OCI-LY3 (cell line): ENCODE data around the gene PLEKHA7.

ENCODE experiments used
- CTCF ChIP-seq: fragments of 200-600, 300-600 bp; sonication (generic); IDR thresholded peaks from 2 replicates; pipeline ENCODE4 v1.5.1; 2014; ENCODE audit warnings: antibody characterized with exemption, low read length, low read depth
- EZH2phosphoT487 ChIP-seq: fragments of 200-600 bp; shearing (Covaris generic); IDR thresholded peaks from 2 replicates; pipeline ENCODE4 v1.6.1; 2018; ENCODE audit warnings: antibody characterized with exemption, mixed run types, low read depth

- TF ChIP-seq CTCF (no peak), EZH2phosphoT487 (no peak)
Observed at GRCh38 chr11:16749092-16749491, 265.1 kb downstream of the PLEKHA7 start.
